GM18858 (cell line): ENCODE results near the gene MCOLN1.
"Not testable (repeated sequence)": the region's sequence is repeated elsewhere in the genome, so short reads cannot be mapped to it uniquely, and the experiment has no call there.

ENCODE experiments used
- ATAC-seq: cut with Tn5 transposase; IDR thresholded peaks from one replicate; pipeline ENCODE4 v1.9.1; 2021; ENCODE audit not compliant: unreplicated experiment

The MCOLN1 gene

GRCh38 chr19:7565332-7565731, 42.9 kb downstream of the MCOLN1 start:
- no peak for ATAC-seq

- ATAC-seq: no peak
These were observed 48.3 kb downstream of the MCOLN1 start for GRCh38 chr19:7570761-7571160.

DNA sequence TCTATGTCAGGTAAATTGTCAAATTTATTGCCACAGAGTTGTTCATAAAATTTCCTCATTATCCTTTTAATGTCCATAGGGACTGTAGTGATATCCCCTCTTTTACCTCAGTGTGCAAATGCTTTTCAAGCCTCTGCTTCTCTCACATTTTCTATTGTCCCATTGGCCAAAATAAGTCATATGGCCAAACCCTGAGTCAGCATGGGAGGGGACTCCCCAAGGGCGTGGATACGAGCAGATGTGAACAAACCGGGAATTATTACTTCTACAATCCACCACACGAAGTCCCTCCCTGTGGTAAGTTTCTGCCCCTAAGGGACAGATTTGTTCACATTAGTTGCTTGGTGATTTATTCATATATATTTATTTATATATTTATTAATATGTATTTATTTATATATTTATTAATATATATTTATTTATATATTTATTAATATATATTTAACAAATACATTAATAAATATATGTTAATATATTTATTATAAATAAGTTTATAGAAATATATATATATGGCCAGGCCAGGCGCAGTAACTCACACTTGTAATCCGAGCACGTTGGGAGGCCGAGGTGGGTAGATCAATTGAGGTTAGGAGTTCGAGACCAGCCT, 53.1 kb downstream of the MCOLN1 start:
- ATAC-seq: no peak

DNA sequence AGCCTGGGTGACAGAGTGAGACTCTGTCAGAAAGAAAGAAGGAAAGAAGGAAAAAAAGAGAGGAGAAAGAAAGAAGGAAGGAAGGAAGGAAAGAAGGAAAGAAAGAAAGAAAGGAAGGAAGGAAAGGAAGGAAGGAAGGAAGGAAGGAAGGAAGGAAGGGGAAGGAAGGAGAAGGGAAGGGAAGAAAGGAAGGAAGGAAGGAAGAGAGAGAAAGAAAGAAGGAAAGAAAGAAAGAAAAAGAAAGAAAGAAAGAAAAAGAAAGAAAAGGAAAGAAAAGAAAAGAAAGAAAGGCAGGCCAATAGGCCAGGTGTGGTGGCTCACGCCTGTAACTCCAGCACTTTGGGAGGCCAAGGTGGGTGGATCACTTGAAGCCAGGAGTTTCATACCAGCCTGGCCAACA, 55.0 kb downstream of the MCOLN1 start:
- ATAC-seq: not testable (repeated sequence)

- no peak for ATAC-seq
These were observed 55.7 kb downstream of the MCOLN1 start for GRCh38 chr19:7578127-7578526.

- ATAC-seq: no peak
These were observed 56.8 kb downstream of the MCOLN1 start for GRCh38 chr19:7579182-7579581.

- ATAC-seq: no peak
These were observed 60.0 kb downstream of the MCOLN1 start for GRCh38 chr19:7582446-7582845.
